Activated T-helper 1 cell treated with anti-CD3 and anti-CD28 coated beads, Interleukin-12 subunit alpha, Interleukin-12 subunit beta, Interleukin-2, Interleukin-4 antibody, amounts not matched to agents 30 ng/mL and 10 ng/mL and 1 ng/mL, durations not matched to agents 14 hours and 24 hours and 36 hours (primary cell): Measurements from ENCODE around the gene WRAP73. TPM values are rescaled to one million over a fixed set of nuclear protein-coding genes. Genes with fewer than 3 reads are reported as not detected.
"Not testable (repeated sequence)": the region's sequence is repeated elsewhere in the genome, so short reads cannot be mapped to it uniquely, and the experiment has no call there.

Source experiments
- DNase-seq: peaks from one replicate; pipeline ENCODE4 v3.0.0; 2021; ENCODE audit warnings: low spot score
- H3K27ac Mint-ChIP-seq: one replicate; pipeline ENCODE4 v1.8.0; 2021; ENCODE audit warnings: mild to moderate bottlenecking, mixed read lengths
- H3K27me3 Mint-ChIP-seq: one replicate; pipeline ENCODE4 v1.8.0; 2022; ENCODE audit warnings: mild to moderate bottlenecking, moderate library complexity, mixed read lengths; ENCODE audit not compliant: insufficient read depth
- H3K36me3 Mint-ChIP-seq: one replicate; pipeline ENCODE4 v1.8.0; 2021; ENCODE audit warnings: low read depth, mixed read lengths
- H3K4me1 Mint-ChIP-seq: one replicate; pipeline ENCODE4 v1.8.0; 2021; ENCODE audit warnings: low read depth, mixed read lengths
- H3K4me3 Mint-ChIP-seq: one replicate; pipeline ENCODE4 v1.8.0; 2021; ENCODE audit warnings: mild to moderate bottlenecking, moderate library complexity, mixed read lengths
- H3K9me3 Mint-ChIP-seq: one replicate; pipeline ENCODE4 v1.8.0; 2021; ENCODE audit warnings: mixed read lengths
- intact Hi-C: fragments of 100-400 bp; cut with micrococcal nuclease; formaldehyde crosslinking; loops from one replicate; pipeline ENCODE4 v1.15.1; 2024
- total RNA-seq: library from RNA; stranded (reverse); gene quantifications from 2 replicates; pipeline ENCODE4 v1.2.3, GENCODE V29; 2022

The WRAP73 gene
- total RNA-seq, 1 donor from 2014 or later, result 45.5 TPM

DNA sequence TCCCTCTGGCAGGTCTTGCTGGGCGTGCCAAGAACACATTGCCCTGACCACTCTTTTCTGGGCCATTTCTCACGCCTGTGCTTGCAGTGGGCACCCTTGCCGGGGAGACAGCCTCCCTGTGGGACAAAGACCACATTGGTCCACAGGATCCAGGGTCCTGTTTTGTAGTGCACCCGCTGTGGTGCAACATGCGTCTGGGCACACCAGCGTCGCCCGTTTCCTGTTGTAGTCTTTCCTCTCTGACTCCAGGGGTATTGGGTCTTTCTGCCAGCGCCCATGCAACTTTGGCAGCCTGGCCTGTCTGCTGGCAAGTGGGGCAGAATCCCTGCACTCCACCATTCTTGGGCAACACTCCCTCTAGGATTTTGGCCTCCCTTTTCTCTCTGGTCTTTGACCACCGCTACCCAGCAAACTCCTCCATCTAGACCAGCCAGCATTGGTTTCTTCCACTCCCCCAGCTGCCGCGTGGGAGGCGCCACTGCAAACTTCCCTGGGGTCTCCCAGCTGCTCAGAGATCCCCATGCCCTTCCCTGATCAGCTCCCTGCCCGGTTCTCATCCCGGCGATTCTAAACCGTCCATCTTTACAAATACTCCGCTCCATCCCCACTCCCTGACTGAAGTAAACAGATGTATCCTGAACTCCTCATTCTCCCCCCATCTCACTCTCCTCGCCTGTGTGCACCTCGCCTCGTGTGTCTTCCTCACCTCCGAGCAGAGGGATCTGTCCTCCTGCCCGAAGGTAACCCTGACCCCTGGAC is 26.3 kb downstream of the WRAP73 start:
- intact Hi-C loops, result loop anchor here (1.0 to 10.0 kb wide), 7 partner anchors 27 to 1209 kb away; partner anchors contain the start of genes LRRC47, PEX10, PRXL2B and SMIM1
- H3K27ac Mint-ChIP-seq, result no peak overlapping the region
- H3K4me3 Mint-ChIP-seq, result peak overlapping the region; percentile 94
- peaks cover 8% of the 10 kb centered on the region for H3K27me3 Mint-ChIP-seq
- no peak for DNase-seq
- no peaks in the 10 kb centered on the region for H3K9me3 Mint-ChIP-seq
- peaks cover 4% of the 10 kb centered on the region for H3K36me3 Mint-ChIP-seq
- peaks cover 32% of the 10 kb centered on the region for H3K4me1 Mint-ChIP-seq

- H3K4me3 Mint-ChIP-seq, result peak overlapping the region; percentile 57
- not testable (repeated sequence) for DNase-seq, H3K9me3 Mint-ChIP-seq, H3K27me3 Mint-ChIP-seq, H3K36me3 Mint-ChIP-seq
- H3K27ac Mint-ChIP-seq, result peak overlapping the region; percentile 29
- H3K4me1 Mint-ChIP-seq, result peaks cover 32% of the 10 kb centered on the region
- intact Hi-C loops, result loop anchor here (10.0 kb wide), 4 partner anchors 123 to 1207 kb away; partner anchors contain the start of genes PEX10, PRXL2B and SMIM1
Measured at GRCh38 chr1:3622102-3622501, 27.8 kb downstream of the WRAP73 start.

- not testable (repeated sequence) for H3K27me3 Mint-ChIP-seq, H3K36me3 Mint-ChIP-seq, H3K4me3 Mint-ChIP-seq, DNase-seq, H3K9me3 Mint-ChIP-seq, H3K27ac Mint-ChIP-seq
- intact Hi-C loops, result loop anchor here (10.0 kb wide), 4 partner anchors 124 to 1206 kb away; partner anchors contain the start of genes PEX10, PRXL2B and SMIM1
- peaks cover 29% of the 10 kb centered on the region for H3K4me1 Mint-ChIP-seq
Measured at GRCh38 chr1:3621151-3621671, 28.7 kb downstream of the WRAP73 start.

- Mint-ChIP-seq H3K27me3 (peaks cover 8% of the 10 kb centered on the region), H3K9me3 (no peaks in the 10 kb centered on the region), H3K27ac (no peak overlapping the region), H3K4me3 (peak overlapping the region; percentile 24), H3K36me3 (no peaks in the 10 kb centered on the region), H3K4me1 (peaks cover 24% of the 10 kb centered on the region)
- no peak for DNase-seq
- intact Hi-C loops, result loop anchor here (10.0 kb wide), 4 partner anchors 124 to 1206 kb away; partner anchors contain the start of genes PEX10, PRXL2B and SMIM1
Measured at GRCh38 chr1:3620708-3621107, 29.2 kb downstream of the WRAP73 start.

- no peaks in the 10 kb centered on the region for H3K36me3 Mint-ChIP-seq
- H3K4me3 Mint-ChIP-seq, result no peak overlapping the region
- peak; percentile 61 for DNase-seq
- intact Hi-C loops, result loop anchor here (1.0 kb wide), 3 partner anchors 54 to 166 kb away; no protein-coding TSS in a partner anchor
- no peak overlapping the region for H3K27ac Mint-ChIP-seq
- H3K4me1 Mint-ChIP-seq, result peaks cover 21% of the 10 kb centered on the region
- peaks cover 12% of the 10 kb centered on the region for H3K27me3 Mint-ChIP-seq
- no peaks in the 10 kb centered on the region for H3K9me3 Mint-ChIP-seq
Measured at GRCh38 chr1:3618881-3619671, 30.8 kb downstream of the WRAP73 start.

- H3K4me3 Mint-ChIP-seq, result no peak overlapping the region
- H3K36me3 Mint-ChIP-seq, result no peaks in the 10 kb centered on the region
- intact Hi-C loops, result no loop called here
- no peak overlapping the region for H3K27ac Mint-ChIP-seq
- no peaks in the 10 kb centered on the region for H3K9me3 Mint-ChIP-seq
- no peak for DNase-seq
- peaks cover 12% of the 10 kb centered on the region for H3K27me3 Mint-ChIP-seq
- peaks cover 15% of the 10 kb centered on the region for H3K4me1 Mint-ChIP-seq
Measured at GRCh38 chr1:3618531-3618880, 31.4 kb downstream of the WRAP73 start.

- DNase-seq, result no peak
- Mint-ChIP-seq H3K4me3 (no peak overlapping the region), H3K27ac (no peak overlapping the region), H3K27me3 (peaks cover 8% of the 10 kb centered on the region), H3K4me1 (peaks cover 12% of the 10 kb centered on the region), H3K9me3 (no peaks in the 10 kb centered on the region), H3K36me3 (no peaks in the 10 kb centered on the region)
- intact Hi-C loops, result no loop called here
Measured at GRCh38 chr1:3617806-3618345, 32.0 kb downstream of the WRAP73 start.

DNA sequence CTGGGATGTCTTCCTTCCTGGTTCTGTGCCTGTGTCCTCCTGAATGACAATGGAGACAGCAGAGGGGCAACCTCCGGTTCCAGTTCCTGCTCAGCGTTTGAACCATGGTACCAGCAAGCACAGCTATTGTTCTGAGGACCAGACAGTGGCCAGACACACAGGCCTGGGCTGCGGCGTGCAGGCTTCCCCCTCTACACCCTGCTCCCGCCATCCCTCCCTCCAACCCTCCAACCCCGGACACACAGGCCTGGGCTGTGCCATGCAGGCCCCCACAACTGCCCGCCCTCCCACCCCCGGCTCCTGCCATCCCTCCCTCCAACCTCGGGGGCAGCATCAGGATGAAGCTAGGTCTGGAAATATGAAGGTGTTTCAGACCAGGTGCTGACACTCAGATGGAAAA is 33.0 kb downstream of the WRAP73 start:
- DNase-seq, result no peak
- Mint-ChIP-seq H3K9me3 (no peaks in the 10 kb centered on the region), H3K27ac (no peak overlapping the region), H3K4me3 (no peak overlapping the region), H3K27me3 (peaks cover 14% of the 10 kb centered on the region), H3K36me3 (no peaks in the 10 kb centered on the region), H3K4me1 (peaks cover 4% of the 10 kb centered on the region)
- intact Hi-C loops, result no loop called here

- no peaks in the 10 kb centered on the region for H3K36me3 Mint-ChIP-seq
- H3K4me1 Mint-ChIP-seq, result peaks cover 4% of the 10 kb centered on the region
- intact Hi-C loops, result no loop called here
- H3K27me3 Mint-ChIP-seq, result peaks cover 21% of the 10 kb centered on the region
- H3K27ac Mint-ChIP-seq, result no peak overlapping the region
- no peak for DNase-seq
- no peak overlapping the region for H3K4me3 Mint-ChIP-seq
- H3K9me3 Mint-ChIP-seq, result no peaks in the 10 kb centered on the region
Measured at GRCh38 chr1:3614755-3615742, 34.9 kb downstream of the WRAP73 start.

DNA sequence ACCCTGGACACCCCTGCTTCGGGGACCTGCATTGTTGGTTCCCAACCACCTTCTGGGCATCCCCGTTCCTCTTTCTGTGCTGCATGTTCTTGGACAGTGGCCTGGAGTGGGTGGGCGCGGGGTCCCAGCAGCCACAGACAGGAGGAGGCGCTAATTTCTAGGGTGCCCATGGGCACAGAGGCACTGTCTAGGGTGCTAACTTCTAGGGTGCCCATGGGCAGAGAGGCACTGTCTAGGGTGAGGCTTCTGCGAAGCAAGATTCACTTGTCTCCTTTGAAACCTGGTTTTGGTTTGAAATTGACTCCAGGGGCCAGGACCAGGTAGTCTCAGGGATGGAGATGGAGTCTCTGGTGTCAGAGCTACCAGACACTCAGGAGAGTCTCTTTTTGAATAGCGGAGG is 37.8 kb downstream of the WRAP73 start:
- Mint-ChIP-seq H3K9me3 (no peaks in the 10 kb centered on the region), H3K4me3 (no peak overlapping the region), H3K4me1 (no peaks in the 10 kb centered on the region), H3K27ac (no peak overlapping the region), H3K36me3 (no peaks in the 10 kb centered on the region), H3K27me3 (peaks cover 23% of the 10 kb centered on the region)
- intact Hi-C loops, result no loop called here
- no peak for DNase-seq

- intact Hi-C loops, result no loop called here
- Mint-ChIP-seq H3K4me1 (no peaks in the 10 kb centered on the region), H3K4me3 (no peak within 1 kb of the TSS), H3K9me3 (no peaks in the 10 kb centered on the region), H3K27me3 (peaks cover 23% of the 10 kb centered on the region), H3K36me3 (no peaks in the 10 kb centered on the region), H3K27ac (no peak within 1 kb of the TSS)
- no peak for DNase-seq
Measured at GRCh38 chr1:3611170-3612019, 38.5 kb downstream of the WRAP73 start, which contains the start of gene MEGF6. Gene MEGF6, minus strand, starts transcription at chr1:3611508. Its CDS starts 240 bp downstream, at chr1:3611268.
